ENCODE measurements around the gene NEURL4.
A peak's percentile ranks its signal among the peaks of the same experiment; 100 is the strongest.

The NEURL4 gene

DNA sequence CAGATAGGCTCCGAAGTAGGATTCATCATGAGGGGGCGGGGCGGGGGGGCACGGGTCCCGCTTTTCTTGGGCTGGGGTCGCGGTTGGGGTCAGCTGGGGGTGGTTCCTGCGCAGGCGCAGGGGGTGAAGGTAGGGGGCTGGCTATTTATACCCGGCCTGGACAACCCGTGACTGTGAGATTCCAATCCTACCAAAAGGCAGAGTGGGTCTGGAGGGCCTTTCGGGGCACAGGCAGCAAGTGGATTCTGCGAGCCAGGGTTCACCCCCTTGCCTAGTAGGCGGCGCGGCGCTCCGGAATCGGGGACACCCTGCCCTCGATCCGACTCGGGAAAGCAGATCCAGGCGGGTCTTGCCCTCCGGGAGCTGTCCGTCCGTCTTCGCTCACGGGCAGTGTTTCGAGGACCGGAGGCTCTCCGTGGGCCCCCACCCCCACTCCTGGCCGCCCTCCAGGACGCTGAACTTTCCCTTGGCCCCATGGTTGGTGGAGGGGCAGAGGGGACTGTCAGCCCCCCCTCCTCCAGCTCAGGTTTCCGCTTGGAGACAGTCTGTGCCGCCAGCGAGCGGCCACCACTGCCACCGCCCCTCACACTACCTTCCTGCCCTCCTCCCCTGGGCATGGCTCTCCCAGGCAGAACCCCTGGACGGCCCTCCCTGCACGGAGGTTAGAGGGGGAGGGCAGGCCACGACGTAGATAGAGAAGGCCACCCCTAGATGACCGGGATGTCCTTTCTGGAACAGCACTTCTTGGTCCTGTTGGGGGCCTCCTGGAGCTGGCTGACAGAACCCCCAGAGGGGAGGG lies 47.0 kb downstream of the NEURL4 start:
- Histone ChIP-seq H3K4me3 (peak overlapping the region; percentile 68), H3K4me1 (peaks cover 34% of the 10 kb centered on the region), H3K36me3 (no peaks in the 10 kb centered on the region), H4K20me1 (peaks cover 6% of the 10 kb centered on the region; the same call in 1 of the 2 replicates), H3K9me3 (no peaks in the 10 kb centered on the region), H3K9ac (peak overlapping the region; percentile 76), H3K27ac (peak overlapping the region; percentile 46; the same call in 1 of the 2 replicates), H3K27me3 (peaks cover 10% of the 10 kb centered on the region), H3K4me2 (peak overlapping the region; percentile 100)
- no peak for TF ChIP-seq Cebpa-rat (IDR thresholded peaks at IDR 0.05)

DNA sequence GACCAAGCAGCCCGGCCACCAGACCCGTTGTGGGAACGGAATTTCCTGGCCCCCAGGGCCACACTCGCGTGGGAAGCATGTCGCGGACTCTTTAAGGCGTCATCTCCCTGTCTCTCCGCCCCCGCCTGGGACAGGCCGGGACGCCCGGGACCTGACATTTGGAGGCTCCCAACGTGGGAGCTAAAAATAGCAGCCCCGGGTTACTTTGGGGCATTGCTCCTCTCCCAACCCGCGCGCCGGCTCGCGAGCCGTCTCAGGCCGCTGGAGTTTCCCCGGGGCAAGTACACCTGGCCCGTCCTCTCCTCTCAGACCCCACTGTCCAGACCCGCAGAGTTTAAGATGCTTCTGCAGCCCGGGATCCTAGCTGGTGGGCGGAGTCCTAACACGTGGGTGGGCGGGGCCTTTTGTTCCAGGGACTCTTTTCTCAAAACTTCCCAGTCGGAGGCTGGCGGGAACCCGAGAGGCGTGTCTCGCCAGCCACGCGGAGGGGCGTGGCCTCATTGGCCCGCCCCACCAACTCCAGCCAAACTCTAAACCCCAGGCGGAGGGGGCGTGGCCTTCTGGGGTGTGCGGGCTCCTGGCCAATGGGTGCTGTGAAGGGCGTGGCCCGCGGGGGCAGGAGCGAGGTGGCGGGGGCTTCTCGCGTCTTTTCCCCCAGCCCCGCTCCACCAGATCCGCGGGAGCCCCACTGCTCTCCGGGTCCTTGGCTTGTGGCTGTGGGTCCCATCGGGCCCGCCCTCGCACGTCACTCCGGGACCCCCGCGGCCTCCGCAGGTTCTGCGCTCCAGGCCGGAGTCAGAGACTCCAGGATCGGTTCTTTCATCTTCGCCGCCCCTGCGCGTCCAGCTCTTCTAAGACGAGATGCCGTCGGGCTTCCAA lies 47.8 kb downstream of the NEURL4 start, which contains the start of gene SLC2A4:
SLC2A4 (plus strand) TSS at position 645 of the 879 bp plus-strand sequence; CDS start at position 862, 217 bp downstream.
- H3K9ac ChIP-seq = peak within 1 kb of the TSS; percentile 76
- peak within 1 kb of the TSS; percentile 68; the same call in 1 of the 2 replicates for H3K27ac ChIP-seq
- no peaks in the 10 kb centered on the region for H3K9me3 ChIP-seq
- peak within 1 kb of the TSS; percentile 68 for H3K4me3 ChIP-seq
- H4K20me1 ChIP-seq = peaks cover 6% of the 10 kb centered on the region; the same call in 1 of the 2 replicates
- H3K36me3 ChIP-seq = no peaks in the 10 kb centered on the region
- peaks cover 26% of the 10 kb centered on the region for H3K4me1 ChIP-seq
- H3K4me2 ChIP-seq = peak within 1 kb of the TSS; percentile 100
- H3K27me3 ChIP-seq = peaks cover 10% of the 10 kb centered on the region
- no peak for TF ChIP-seq Cebpa-rat (IDR thresholded peaks at IDR 0.05)

DNA sequence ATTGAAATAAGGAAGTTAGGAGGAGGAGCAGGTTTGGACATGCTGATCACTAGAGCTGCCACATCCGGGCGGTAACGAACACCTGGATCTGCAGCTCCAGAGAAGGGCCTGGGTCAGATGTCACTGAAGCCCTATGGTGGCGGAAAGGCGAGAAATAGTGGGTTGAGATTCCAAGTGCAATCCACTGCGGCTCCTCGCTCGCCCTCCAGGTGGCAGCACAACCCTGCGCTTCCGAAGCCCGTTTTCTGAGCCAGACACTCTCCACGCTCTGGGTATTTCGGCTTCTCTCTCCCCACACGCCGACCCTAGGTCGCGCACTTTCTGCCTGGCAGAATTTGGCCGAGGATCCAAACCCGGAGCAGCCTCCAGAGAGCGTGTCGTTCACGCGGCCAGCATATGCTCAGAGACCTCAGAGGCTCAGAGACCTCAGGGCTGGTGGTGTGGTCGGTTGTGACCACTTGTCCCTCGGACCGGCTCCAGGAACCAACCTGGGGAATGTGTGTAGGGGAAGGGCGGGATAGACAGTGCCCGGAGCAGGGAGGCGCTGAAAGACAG lies 48.5 kb downstream of the NEURL4 start:
- no peaks in the 10 kb centered on the region for H3K36me3 ChIP-seq
- peaks cover 10% of the 10 kb centered on the region for H3K27me3 ChIP-seq
- no peaks in the 10 kb centered on the region for H3K9me3 ChIP-seq
- H4K20me1 ChIP-seq = peaks cover 6% of the 10 kb centered on the region; the same call in 1 of the 2 replicates
- H3K4me2 ChIP-seq = peak overlapping the region; percentile 100
- peak overlapping the region; percentile 68 for H3K4me3 ChIP-seq
- peak overlapping the region; percentile 68; the same call in 1 of the 2 replicates for H3K27ac ChIP-seq
- H3K4me1 ChIP-seq = peaks cover 23% of the 10 kb centered on the region
- no peak for TF ChIP-seq Cebpa-rat (IDR thresholded peaks at IDR 0.05)
- H3K9ac ChIP-seq = peak overlapping the region; percentile 76

DNA sequence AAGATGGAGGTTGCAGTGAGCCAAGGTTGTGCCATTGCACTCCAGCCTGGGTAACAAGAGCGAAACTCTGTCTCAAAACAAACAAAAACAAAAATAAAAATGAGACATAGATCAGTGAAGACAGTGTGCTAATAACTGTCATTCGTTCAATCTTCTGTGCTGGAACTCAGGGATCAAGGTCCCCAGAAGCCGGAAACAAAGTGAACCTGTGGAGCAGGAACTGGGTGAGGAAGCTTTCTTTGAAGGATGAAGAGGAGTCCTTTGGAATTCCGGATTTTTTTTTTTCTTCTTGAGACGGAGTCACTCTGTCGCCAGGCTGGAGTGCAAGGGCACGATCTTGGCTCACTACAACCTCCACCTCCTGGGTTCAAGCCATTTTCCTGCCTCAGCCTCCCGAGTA lies 49.7 kb downstream of the NEURL4 start:
- TF ChIP-seq Cebpa-rat (IDR thresholded peaks at IDR 0.05) = no peak
- Histone ChIP-seq H3K4me1 (peaks cover 23% of the 10 kb centered on the region), H3K4me3 (no peak overlapping the region), H3K27ac (no peak overlapping the region), H3K36me3 (no peaks in the 10 kb centered on the region), H4K20me1 (peaks cover 6% of the 10 kb centered on the region; the same call in 1 of the 2 replicates), H3K4me2 (no peak overlapping the region), H3K27me3 (peaks cover 10% of the 10 kb centered on the region), H3K9me3 (no peaks in the 10 kb centered on the region), H3K9ac (no peak overlapping the region)

DNA sequence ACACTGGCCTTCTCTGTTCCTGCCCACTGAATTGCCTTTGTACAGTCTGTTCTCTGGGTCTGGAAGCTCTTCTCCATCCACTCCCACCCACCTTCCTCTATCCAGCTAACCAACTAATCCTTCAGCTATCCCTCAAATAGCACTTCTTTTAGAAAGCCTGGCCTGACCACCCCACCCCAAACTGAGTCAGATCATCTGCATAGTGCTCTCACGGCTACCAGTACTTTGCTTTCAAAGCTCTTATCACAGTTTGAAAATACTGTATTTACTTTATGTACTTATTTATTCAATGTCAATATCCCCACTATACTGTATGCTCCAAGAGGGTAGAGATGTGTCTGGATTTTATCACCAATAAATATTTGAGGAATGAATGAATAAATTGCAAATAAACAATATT lies 62.4 kb downstream of the NEURL4 start:
- Histone ChIP-seq H3K4me3 (no peak overlapping the region), H3K4me1 (peaks cover 16% of the 10 kb centered on the region), H3K27me3 (peaks cover 33% of the 10 kb centered on the region), H3K9ac (no peak overlapping the region), H3K4me2 (no peak overlapping the region), H3K27ac (no peak overlapping the region), H3K9me3 (no peaks in the 10 kb centered on the region), H3K36me3 (no peaks in the 10 kb centered on the region), H4K20me1 (peaks cover 19% of the 10 kb centered on the region; the same call in 1 of the 2 replicates)
- no peak for TF ChIP-seq Cebpa-rat (IDR thresholded peaks at IDR 0.05)
